HG02870 (cell line): ENCODE data around the gene SRMS.
"Not testable (repeated sequence)": the region's sequence is repeated elsewhere in the genome, so short reads cannot be mapped to it uniquely, and the experiment has no call there.

Experiments
- ATAC-seq: cut with Tn5 transposase; IDR thresholded peaks from one replicate; pipeline ENCODE4 v1.9.1; 2021; ENCODE audit warnings: mild to moderate bottlenecking, moderate library complexity; ENCODE audit not compliant: unreplicated experiment

Gene SRMS

GRCh38 chr20:63566395-63567135 is 19.0 kb upstream of the SRMS start:
- no peak for ATAC-seq

GRCh38 chr20:63565699-63566335 is 18.3 kb upstream of the SRMS start:
- no peak for ATAC-seq

GRCh38 chr20:63565021-63565698 is 17.6 kb upstream of the SRMS start:
- ATAC-seq, result no peak

GRCh38 chr20:63564036-63564810 is 16.7 kb upstream of the SRMS start:
- ATAC-seq, result no peak

GRCh38 chr20:63563225-63563935 is 15.8 kb upstream of the SRMS start:
- ATAC-seq, result no peak

- ATAC-seq, result no peak
Observed at GRCh38 chr20:63562461-63563224, 15.1 kb upstream of the SRMS start.

GRCh38 chr20:63561624-63562396 is 14.3 kb upstream of the SRMS start:
- ATAC-seq, result no peak

- ATAC-seq, result no peak
Observed at GRCh38 chr20:63560856-63561609, 13.5 kb upstream of the SRMS start.

- ATAC-seq, result no peak
Observed at GRCh38 chr20:63560333-63560805, 12.8 kb upstream of the SRMS start.

- ATAC-seq, result not testable (repeated sequence)
Observed at GRCh38 chr20:63559485-63560332, 12.2 kb upstream of the SRMS start.

GRCh38 chr20:63558804-63559484 is 11.4 kb upstream of the SRMS start:
- no peak for ATAC-seq

GRCh38 chr20:63557481-63557891 is 9.9 kb upstream of the SRMS start:
- no peak for ATAC-seq

- no peak for ATAC-seq
Observed at GRCh38 chr20:63556873-63557478, 9.4 kb upstream of the SRMS start.

GRCh38 chr20:63555661-63556381 is 8.3 kb upstream of the SRMS start:
- no peak for ATAC-seq

- no peak for ATAC-seq
Observed at GRCh38 chr20:63554361-63555278, 7.1 kb upstream of the SRMS start.
